ENCODE results near the gene KIRREL3.

KIRREL3 gene

GRCh38 chr11:126997196-126997595 is 3.4 kb downstream of the KIRREL3 start:
- no peak for DNase-seq (ENCODE audit: low spot score)

GRCh38 chr11:126996036-126996804 is 4.3 kb downstream of the KIRREL3 start:
- no peak for DNase-seq (ENCODE audit: low spot score)

DNA sequence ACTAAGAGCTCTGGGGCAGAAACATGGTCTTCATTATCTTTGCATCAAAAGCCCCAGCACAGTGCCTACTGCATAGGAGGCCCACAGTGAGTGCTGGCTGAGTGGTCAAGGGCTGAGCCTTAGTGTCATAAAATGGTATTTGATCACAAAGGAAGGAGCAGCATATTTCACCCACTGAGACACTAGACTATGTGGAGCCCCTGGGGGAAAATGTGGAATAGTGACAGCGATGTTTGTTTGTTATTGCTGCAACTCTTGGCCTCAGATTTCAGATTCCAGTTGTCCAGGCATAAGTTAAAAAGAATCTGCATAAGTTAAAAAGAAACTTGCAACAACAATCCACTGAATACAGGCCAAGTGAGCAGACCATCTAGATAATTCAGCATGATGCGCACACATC is 7.0 kb downstream of the KIRREL3 start:
- DNase-seq (ENCODE audit: low spot score): no peak

DNA sequence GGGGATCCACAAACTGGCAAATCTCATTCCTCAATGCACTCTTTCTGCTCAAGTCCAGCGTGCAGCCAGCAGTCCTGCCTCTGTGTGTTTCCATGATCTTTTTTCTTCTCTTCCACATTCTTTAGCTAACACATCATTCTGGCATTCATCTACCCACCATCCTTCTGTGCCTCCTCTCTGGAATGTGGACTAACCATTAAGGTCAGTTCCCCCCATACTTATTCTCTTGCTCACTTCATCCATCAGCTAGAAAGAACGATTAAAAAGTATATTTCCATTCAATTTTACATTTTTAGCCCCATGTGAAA is 7.8 kb downstream of the KIRREL3 start:
- no peak for DNase-seq (ENCODE audit: low spot score)

DNA sequence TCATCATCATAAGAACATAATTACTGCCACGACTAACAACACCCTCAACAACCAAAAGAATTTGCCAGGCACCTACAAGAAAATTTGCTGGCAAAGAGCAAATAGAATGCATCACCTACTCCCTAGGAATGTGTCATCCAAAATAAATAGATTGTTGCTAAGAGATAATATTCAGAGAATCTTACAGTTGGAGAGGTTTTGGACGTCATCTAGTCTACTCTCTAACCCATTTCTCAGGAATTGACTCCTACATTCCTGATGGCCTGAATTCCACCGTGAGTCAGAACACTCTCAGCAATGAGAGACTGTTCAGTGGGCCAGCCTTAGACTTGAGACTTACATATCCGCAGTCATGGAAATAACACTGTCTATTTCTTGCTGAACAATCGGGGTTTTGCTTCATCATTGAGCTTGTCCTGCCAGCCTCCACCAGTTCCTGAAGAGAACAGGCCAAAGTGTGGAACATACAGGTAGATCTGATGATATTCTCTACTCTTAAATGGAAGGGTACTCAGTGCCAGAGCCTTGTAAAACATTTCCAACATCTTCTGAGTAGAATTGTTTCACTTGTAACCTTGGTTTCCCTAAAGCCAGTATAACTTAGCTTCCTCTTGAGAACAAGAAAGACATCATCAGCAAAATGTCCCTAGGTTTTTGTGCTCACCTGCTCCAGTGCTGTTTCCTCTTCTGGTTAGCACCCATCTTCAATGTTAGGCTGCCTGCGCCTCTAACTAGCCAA is 8.3 kb downstream of the KIRREL3 start:
- DNase-seq (ENCODE audit: low spot score): no peak

- no peak for DNase-seq (ENCODE audit: low spot score)
Observed at GRCh38 chr11:126991596-126991995, 9.0 kb downstream of the KIRREL3 start.

DNA sequence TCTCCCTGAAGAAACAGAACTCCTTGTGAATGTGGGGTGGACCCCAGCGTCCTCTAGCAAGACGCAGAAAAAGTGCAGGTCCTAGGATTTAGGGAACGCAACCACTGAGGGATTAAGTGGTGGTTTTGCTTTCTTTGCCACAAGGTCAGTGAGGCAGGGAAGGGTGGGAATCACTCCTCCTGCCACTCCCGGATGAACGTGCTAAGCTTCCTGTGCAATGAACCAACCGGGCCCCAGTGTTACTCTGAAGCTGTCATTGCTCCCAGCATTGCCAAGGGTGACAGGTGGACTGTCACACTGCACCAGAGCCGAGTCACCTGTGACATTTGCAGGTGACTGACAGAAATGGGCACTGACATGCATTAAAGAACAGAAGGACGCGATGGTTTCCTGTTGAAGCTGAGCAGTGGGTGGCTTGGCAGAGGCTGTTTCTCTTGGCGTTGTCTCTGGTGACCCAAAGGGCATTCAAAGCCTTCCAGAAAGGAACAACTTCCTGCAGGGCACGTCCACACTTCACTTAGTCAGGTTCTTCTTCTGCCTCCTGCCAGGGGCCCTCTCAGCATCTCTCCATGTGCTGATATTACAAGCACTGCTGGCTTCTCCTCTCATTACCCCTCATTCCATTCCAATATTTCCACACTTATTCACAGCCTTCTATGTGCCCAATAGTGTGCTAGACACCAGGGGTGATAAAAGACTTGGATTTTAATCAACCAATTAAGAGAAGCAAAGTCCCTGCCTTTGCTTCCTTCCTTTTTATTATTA is 9.7 kb downstream of the KIRREL3 start:
- no peak for DNase-seq (ENCODE audit: low spot score)

DNA sequence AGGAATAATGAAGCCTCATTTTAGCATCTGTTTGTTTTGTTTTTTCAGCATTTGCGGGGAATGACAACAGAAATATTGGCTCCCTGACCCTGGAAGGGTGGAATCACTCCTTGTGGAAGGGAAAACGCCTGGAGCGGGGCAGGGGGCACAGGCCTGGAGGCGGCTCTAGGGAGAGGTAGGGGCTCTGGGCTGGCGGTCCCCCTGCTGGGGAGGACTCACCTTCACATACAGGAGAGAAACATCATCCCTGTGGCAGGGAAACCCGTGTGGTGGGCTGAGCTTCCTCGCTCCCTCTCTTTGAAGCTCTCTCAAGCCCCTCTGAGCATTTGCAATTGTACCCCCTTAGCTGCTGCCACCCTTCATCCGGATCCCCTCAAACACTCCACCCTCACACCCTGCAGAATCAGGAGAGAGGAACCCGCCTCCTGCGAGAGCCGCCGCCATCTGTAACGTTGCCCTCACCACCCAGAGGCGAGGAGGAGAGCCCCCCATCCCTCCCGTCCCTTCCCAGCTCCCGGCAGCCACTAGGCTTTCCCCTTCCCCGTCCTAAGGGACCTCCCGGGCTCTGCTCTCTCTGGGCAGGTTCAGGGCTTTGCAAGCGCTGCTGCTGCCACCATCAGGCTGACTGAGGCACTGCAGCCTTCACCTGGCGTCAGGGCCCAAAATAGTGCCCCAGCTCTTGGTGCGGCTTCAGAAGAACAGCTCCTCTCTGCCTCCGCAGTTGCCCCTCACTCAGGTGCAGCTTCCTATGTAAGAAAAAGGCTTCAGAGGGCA is 10.4 kb downstream of the KIRREL3 start:
- DNase-seq (ENCODE audit: low spot score): peak; percentile 80

DNA sequence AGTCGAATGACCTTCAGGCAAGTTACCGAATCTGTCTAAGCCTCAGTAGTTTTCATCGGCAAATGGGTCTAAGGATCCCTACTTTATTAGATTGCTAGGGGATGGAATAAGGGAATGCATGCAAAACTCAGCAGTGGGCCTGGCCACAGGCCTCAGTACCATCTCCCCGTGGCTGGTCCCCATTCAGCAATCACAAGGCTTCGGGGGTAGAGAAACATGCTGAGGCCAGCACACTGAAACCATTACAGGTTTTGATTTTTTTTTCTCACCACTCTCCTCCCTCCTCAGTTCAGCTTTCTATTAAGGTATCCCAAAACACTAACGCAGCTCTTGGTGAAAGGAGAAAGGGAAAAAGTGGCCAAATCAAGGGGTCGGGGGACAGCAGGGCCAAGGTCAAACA is 11.9 kb downstream of the KIRREL3 start:
- DNase-seq (ENCODE audit: low spot score): no peak

GRCh38 chr11:126981635-126982034 is 18.9 kb downstream of the KIRREL3 start:
- no peak for DNase-seq (ENCODE audit: low spot score)

DNA sequence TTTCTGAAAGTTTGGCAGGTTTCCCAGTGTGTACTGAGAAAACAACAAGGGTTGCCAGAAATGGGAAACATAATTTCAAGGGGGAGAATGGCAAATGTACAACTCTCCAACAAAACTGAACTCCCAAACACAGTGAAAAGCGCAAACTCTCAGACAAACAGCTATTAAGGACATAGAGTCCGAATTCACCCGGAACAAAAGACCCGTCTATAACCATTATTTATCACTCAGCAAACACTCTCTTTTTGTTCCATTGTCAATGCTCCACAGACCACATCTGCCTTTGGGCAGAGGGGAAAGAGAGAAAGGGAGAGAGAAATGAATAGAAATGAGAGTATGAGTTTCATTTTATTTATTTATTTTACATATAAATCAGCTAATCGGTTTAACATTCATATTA is 21.7 kb downstream of the KIRREL3 start:
- DNase-seq (ENCODE audit: low spot score): no peak

- no peak for DNase-seq (ENCODE audit: low spot score)
Observed at GRCh38 chr11:126978165-126978564, 22.4 kb downstream of the KIRREL3 start.

DNA sequence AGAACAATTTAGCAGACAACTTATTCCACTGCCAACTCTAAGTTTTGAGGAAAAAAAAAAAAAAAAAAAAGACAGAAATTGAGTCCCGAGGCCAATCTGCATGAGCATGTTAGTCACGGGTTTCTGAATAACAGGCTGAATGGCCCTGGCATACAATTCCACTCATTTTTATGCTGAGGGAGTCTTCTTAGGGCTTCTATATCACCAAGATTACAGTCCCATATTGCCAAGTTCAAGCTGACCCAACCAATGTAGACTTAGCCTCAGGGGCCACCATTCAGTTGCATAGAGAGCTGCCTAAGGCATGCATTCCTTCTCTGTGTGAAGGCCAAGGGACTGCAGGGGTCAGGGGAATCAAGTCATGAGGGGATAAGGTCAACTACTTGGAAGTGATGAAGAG is 27.5 kb downstream of the KIRREL3 start:
- no peak for DNase-seq (ENCODE audit: low spot score)

GRCh38 chr11:126971305-126971704 is 29.3 kb downstream of the KIRREL3 start:
- DNase-seq (ENCODE audit: low spot score): no peak

GRCh38 chr11:126969865-126970479 is 30.6 kb downstream of the KIRREL3 start:
- DNase-seq (ENCODE audit: low spot score): peak; percentile 23

GRCh38 chr11:126968915-126969314 is 31.7 kb downstream of the KIRREL3 start:
- DNase-seq (ENCODE audit: low spot score): no peak

- no peak for DNase-seq (ENCODE audit: low spot score)
Observed at GRCh38 chr11:126965331-126965730, 35.2 kb downstream of the KIRREL3 start.

DNA sequence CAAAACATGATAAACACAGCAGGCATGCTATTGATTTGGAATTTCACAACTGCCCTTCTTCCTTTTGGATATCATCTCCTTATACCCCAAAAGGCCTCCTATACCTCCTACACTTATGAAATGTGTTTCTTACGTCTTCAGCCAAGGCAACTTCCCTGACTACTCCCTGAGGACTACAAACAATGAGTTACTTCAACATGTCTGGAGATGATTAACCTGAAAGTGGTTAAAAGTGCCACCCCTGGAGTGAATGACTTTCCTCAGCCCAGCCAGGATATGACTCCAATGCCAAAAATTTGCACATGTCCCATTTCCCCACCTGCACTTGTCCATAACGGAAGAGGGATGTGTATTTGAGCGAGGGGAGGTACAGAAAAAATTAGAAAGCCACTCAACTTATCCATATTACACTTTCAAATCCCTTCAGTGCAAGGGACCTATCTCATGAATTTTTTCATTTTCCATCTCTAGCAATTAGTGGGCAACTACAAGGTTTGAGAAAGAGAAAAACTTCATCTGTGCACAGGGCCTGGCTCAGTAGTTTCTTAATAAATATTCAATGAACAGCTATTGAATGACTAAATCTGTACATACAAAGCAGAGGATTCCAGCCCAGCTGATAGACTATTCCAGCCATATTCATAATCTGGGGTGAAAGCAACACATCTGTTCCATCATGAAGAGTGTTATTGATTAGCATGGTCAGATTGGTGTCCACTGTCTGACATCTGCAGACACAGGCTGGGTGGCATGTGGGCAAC is 36.8 kb downstream of the KIRREL3 start:
- no peak for DNase-seq (ENCODE audit: low spot score)

DNA sequence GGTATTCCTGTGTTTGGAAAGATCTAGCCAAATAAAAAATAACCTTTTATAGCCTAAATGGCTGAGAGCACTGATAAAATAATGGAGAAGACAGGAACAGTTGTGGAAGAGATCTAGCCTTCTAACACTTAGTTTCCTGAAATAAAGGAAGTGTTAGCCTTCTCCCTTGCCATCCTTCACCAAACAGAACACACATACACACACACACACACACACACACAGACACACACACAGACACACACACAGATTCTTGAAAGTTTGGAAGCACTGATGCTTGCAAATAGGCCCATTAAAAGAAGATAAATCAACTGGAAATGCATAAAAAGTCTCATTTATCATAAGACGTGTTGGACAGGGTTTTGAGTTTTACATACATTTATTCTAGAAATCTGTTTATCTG is 37.5 kb downstream of the KIRREL3 start:
- no peak for DNase-seq (ENCODE audit: low spot score)

DNA sequence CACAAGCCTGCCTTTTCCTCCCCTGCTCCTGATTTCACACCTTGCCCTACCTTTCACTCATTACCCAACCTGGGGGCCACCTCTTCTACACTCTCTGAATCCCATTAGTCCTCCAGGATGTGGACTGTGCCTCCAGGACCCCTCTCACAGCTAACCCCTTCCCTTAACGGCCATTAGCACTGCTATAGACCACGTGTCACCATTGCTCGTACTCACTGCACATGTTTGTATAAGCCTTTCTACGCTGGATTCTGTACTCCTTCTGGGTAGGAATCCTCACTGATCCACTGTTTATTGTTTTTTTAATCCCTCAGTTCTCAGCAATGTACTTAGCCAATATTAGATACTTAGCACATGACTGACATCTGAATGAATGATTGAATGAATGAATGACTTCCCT is 40.9 kb downstream of the KIRREL3 start:
- DNase-seq (ENCODE audit: low spot score): no peak

- DNase-seq (ENCODE audit: low spot score): no peak
Observed at GRCh38 chr11:126956635-126957034, 43.9 kb downstream of the KIRREL3 start.
